HEK293 (cell line): ENCODE results near the gene MED25.
A peak's percentile ranks its signal among the peaks of the same experiment; 100 is the strongest.

Experiments used
- GFI1B ChIP-seq: fragments of 450-650 bp; formaldehyde crosslinking; IDR thresholded peaks from 2 replicates; pipeline ENCODE4 v1.5.1; 2016; ENCODE audit warnings: missing biosample characterization, missing genetic modification characterization
- IKZF3 ChIP-seq: fragments of 450-650 bp; IDR thresholded peaks from 2 replicates; pipeline ENCODE4 v1.5.0; 2018; ENCODE audit warnings: missing biosample characterization, mild to moderate bottlenecking, missing genetic modification characterization, moderate library complexity
- INSM2 ChIP-seq: fragments of 450-650 bp; formaldehyde crosslinking; IDR thresholded peaks from 2 replicates; pipeline ENCODE4 v1.5.1; 2016; ENCODE audit warnings: missing biosample characterization, missing genetic modification characterization
- MZF1 ChIP-seq: fragments of 450-650 bp; formaldehyde crosslinking; IDR thresholded peaks from 2 replicates; pipeline ENCODE4 v1.5.1; 2017; ENCODE audit warnings: missing biosample characterization, missing genetic modification characterization, borderline replicate concordance
- OSR2 ChIP-seq: fragments of 450-650 bp; formaldehyde crosslinking; IDR thresholded peaks from 2 replicates; pipeline ENCODE4 v1.5.1; 2016; ENCODE audit warnings: missing biosample characterization, missing genetic modification characterization
- TCF7L2 ChIP-seq: IDR thresholded peaks from 2 replicates; pipeline ENCODE4 v1.6.1; 2011; ENCODE audit warnings: low read depth, mild to moderate bottlenecking, inconsistent platforms, low read length, moderate library complexity, borderline replicate concordance
- ZFP3 ChIP-seq: fragments of 450-650 bp; formaldehyde crosslinking; IDR thresholded peaks from 2 replicates; pipeline ENCODE4 v1.5.1; 2016; ENCODE audit warnings: low read depth, missing biosample characterization, missing genetic modification characterization
- ZNF121 ChIP-seq: fragments of 450-650 bp; formaldehyde crosslinking; IDR thresholded peaks from 2 replicates; pipeline ENCODE4 v1.5.1; 2016; ENCODE audit warnings: missing biosample characterization, missing genetic modification characterization
- ZNF132 ChIP-seq: fragments of 450-650 bp; formaldehyde crosslinking; IDR thresholded peaks from 2 replicates; pipeline ENCODE4 v1.5.1; 2017; ENCODE audit warnings: missing biosample characterization, missing genetic modification characterization, borderline replicate concordance
- ZNF146 ChIP-seq: fragments of 450-650 bp; formaldehyde crosslinking; IDR thresholded peaks from 2 replicates; pipeline ENCODE4 v1.5.1; 2016; ENCODE audit warnings: missing biosample characterization, missing genetic modification characterization
- ZNF16 ChIP-seq: fragments of 450-650 bp; formaldehyde crosslinking; IDR thresholded peaks from 2 replicates; pipeline ENCODE4 v1.5.1; 2016; ENCODE audit warnings: low read depth, missing biosample characterization, missing genetic modification characterization
- ZNF202 ChIP-seq: fragments of 450-650 bp; formaldehyde crosslinking; IDR thresholded peaks from 2 replicates; pipeline ENCODE4 v1.5.1; 2016; ENCODE audit warnings: missing biosample characterization, missing genetic modification characterization, borderline replicate concordance
- ZNF266 ChIP-seq: fragments of 450-650 bp; formaldehyde crosslinking; IDR thresholded peaks from 2 replicates; pipeline ENCODE4 v1.5.1; 2016; ENCODE audit warnings: missing biosample characterization, missing genetic modification characterization, low read depth
- ZNF311 ChIP-seq: fragments of 450-650 bp; formaldehyde crosslinking; IDR thresholded peaks from 2 replicates; pipeline ENCODE4 v1.5.1; 2017; ENCODE audit warnings: missing biosample characterization, missing genetic modification characterization, borderline replicate concordance
- ZNF335 ChIP-seq: fragments of 450-650 bp; formaldehyde crosslinking; conservative IDR thresholded peaks from 2 replicates; pipeline ENCODE4 v1.5.1; 2016; ENCODE audit warnings: missing biosample characterization, missing genetic modification characterization
- ZNF362 ChIP-seq: fragments of 450-650 bp; formaldehyde crosslinking; IDR thresholded peaks from 2 replicates; pipeline ENCODE4 v1.5.1; 2016; ENCODE audit warnings: missing biosample characterization, missing genetic modification characterization
- ZNF391 ChIP-seq: fragments of 450-650 bp; formaldehyde crosslinking; IDR thresholded peaks from 2 replicates; pipeline ENCODE4 v1.5.1; 2016; ENCODE audit warnings: low read depth, missing biosample characterization, missing genetic modification characterization, borderline replicate concordance
- ZNF398 ChIP-seq: fragments of 450-650 bp; formaldehyde crosslinking; IDR thresholded peaks from 2 replicates; pipeline ENCODE4 v1.5.1; 2017; ENCODE audit warnings: missing biosample characterization, missing genetic modification characterization
- ZNF423 ChIP-seq: fragments of 450-650 bp; formaldehyde crosslinking; IDR thresholded peaks from 2 replicates; pipeline ENCODE4 v1.5.1; 2016; ENCODE audit warnings: missing biosample characterization, missing genetic modification characterization
- ZNF449 ChIP-seq: fragments of 450-650 bp; formaldehyde crosslinking; IDR thresholded peaks from 2 replicates; pipeline ENCODE4 v1.5.1; 2017; ENCODE audit warnings: missing biosample characterization, mild to moderate bottlenecking, missing genetic modification characterization, moderate library complexity
- ZNF48 ChIP-seq: fragments of 450-650 bp; formaldehyde crosslinking; IDR thresholded peaks from 2 replicates; pipeline ENCODE4 v1.5.1; 2016; ENCODE audit warnings: missing biosample characterization, missing genetic modification characterization
- ZNF488 ChIP-seq: fragments of 450-650 bp; formaldehyde crosslinking; IDR thresholded peaks from 2 replicates; pipeline ENCODE4 v1.5.1; 2016; ENCODE audit warnings: missing biosample characterization, missing genetic modification characterization
- ZNF501 ChIP-seq: fragments of 450-650 bp; formaldehyde crosslinking; IDR thresholded peaks from 2 replicates; pipeline ENCODE4 v1.5.1; 2016; ENCODE audit warnings: missing biosample characterization, missing genetic modification characterization
- ZNF544 ChIP-seq: fragments of 450-650 bp; formaldehyde crosslinking; IDR thresholded peaks from 2 replicates; pipeline ENCODE4 v1.5.0; 2017; ENCODE audit warnings: missing biosample characterization, missing genetic modification characterization
- ZNF549 ChIP-seq: fragments of 450-650 bp; IDR thresholded peaks from 2 replicates; pipeline ENCODE4 v1.5.1; 2018; ENCODE audit warnings: missing biosample characterization, missing genetic modification characterization, mild to moderate bottlenecking, inconsistent platforms, moderate library complexity
- ZNF561 ChIP-seq: fragments of 450-650 bp; IDR thresholded peaks from 2 replicates; pipeline ENCODE4 v1.5.1; 2018; ENCODE audit warnings: missing biosample characterization, missing genetic modification characterization, borderline replicate concordance
- ZNF571 ChIP-seq: fragments of 450-650 bp; formaldehyde crosslinking; IDR thresholded peaks from 2 replicates; pipeline ENCODE4 v1.5.0; 2017; ENCODE audit warnings: missing biosample characterization, missing genetic modification characterization
- ZNF580 ChIP-seq: fragments of 450-650 bp; formaldehyde crosslinking; IDR thresholded peaks from 2 replicates; pipeline ENCODE4 v1.5.1; 2016; ENCODE audit warnings: missing biosample characterization, missing genetic modification characterization
- ZNF600 ChIP-seq: fragments of 450-650 bp; formaldehyde crosslinking; IDR thresholded peaks from 2 replicates; pipeline ENCODE4 v1.5.1; 2016; ENCODE audit warnings: missing biosample characterization, missing genetic modification characterization
- ZNF747 ChIP-seq: fragments of 450-650 bp; formaldehyde crosslinking; IDR thresholded peaks from 2 replicates; pipeline ENCODE4 v1.5.1; 2016; ENCODE audit warnings: missing biosample characterization, missing genetic modification characterization
- ZNF776 ChIP-seq: fragments of 450-650 bp; formaldehyde crosslinking; IDR thresholded peaks from 2 replicates; pipeline ENCODE4 v1.5.0; 2017; ENCODE audit warnings: missing biosample characterization, missing genetic modification characterization, borderline replicate concordance
- ZNF785 ChIP-seq: fragments of 450-650 bp; formaldehyde crosslinking; IDR thresholded peaks from 2 replicates; pipeline ENCODE4 v1.5.1; 2016; ENCODE audit warnings: missing biosample characterization, missing genetic modification characterization
- ZNF792 ChIP-seq: fragments of 450-650 bp; formaldehyde crosslinking; IDR thresholded peaks from 2 replicates; pipeline ENCODE4 v1.5.1; 2016; ENCODE audit warnings: missing biosample characterization, missing genetic modification characterization
- ZXDB ChIP-seq: fragments of 450-650 bp; formaldehyde crosslinking; IDR thresholded peaks from 2 replicates; pipeline ENCODE4 v1.5.1; 2016; ENCODE audit warnings: missing biosample characterization, missing genetic modification characterization

The MED25 gene

GRCh38 chr19:49866933-49867782 is 49.1 kb downstream of the MED25 start, which contains the start of gene PNKP (continued):
- TF ChIP-seq TCF7L2 (no peak), ZNF202 (tag by site-specific recombination) (no peak), ZNF785 (tag by site-specific recombination) (no peak), ZNF571 (no peak), ZXDB (peak; percentile 90), ZNF398 (tag by site-specific recombination) (no peak), IKZF3 (tag by site-specific recombination) (peak; percentile 86), ZNF121 (tag by site-specific recombination) (no peak), ZNF776 (tag by site-specific recombination) (no peak), ZNF266 (no peak), ZNF501 (tag by site-specific recombination) (peak; percentile 78; the same call in 1 of the 2 replicates), ZNF48 (no peak), ZNF561 (tag by site-specific recombination) (no peak), ZNF792 (tag by site-specific recombination) (no peak), ZNF747 (tag by site-specific recombination) (no peak), GFI1B (no peak), ZNF146 (no peak), ZFP3 (no peak), INSM2 (tag by site-specific recombination) (no peak), ZNF600 (peak; percentile 83), ZNF488 (tag by site-specific recombination) (no peak), ZNF132 (tag by site-specific recombination) (no peak), ZNF580 (peak; percentile 91), ZNF16 (tag by site-specific recombination) (no peak), MZF1 (tag by site-specific recombination) (peak; percentile 73; the same call in 1 of the 2 replicates), ZNF391 (tag by site-specific recombination) (0 out of 2 replicates have a peak, but pooled peaks have one; percentile 64), ZNF335 (tag by site-specific recombination) (peak; percentile 90), ZNF549 (tag by site-specific recombination) (no peak), OSR2 (no peak), ZNF449 (tag by site-specific recombination) (no peak), ZNF423 (tag by site-specific recombination) (no peak), ZNF362 (tag by site-specific recombination) (no peak), ZNF311 (no peak), ZNF544 (tag by site-specific recombination) (no peak)
